ENCODE data around the gene FBXW8.

The FBXW8 gene

GRCh38 chr12:116969615-116970585, 59.1 kb downstream of the FBXW8 start:
- no peak for TF ChIP-seq CTCF (IDR thresholded peaks at IDR 0.05; ENCODE audit: control insufficient read depth, insufficient read depth, low read depth, low read length, missing control alignments)
- DNase-seq (ENCODE audit: low read depth): no peak
- no peak overlapping the region for H3K4me3 ChIP-seq (ENCODE audit: control insufficient read depth, low read depth, low read length)

- H3K4me3 ChIP-seq (ENCODE audit: control insufficient read depth, low read depth, low read length): no peak overlapping the region
- DNase-seq (ENCODE audit: low read depth): no peak
- no peak for TF ChIP-seq CTCF (IDR thresholded peaks at IDR 0.05; ENCODE audit: control insufficient read depth, insufficient read depth, low read depth, low read length, missing control alignments)
Observed at GRCh38 chr12:116971222-116971621, 60.5 kb downstream of the FBXW8 start.

GRCh38 chr12:116975779-116976393, 65.1 kb downstream of the FBXW8 start:
- no peak overlapping the region for H3K4me3 ChIP-seq (ENCODE audit: control insufficient read depth, low read depth, low read length)
- peak; percentile 48 for DNase-seq (ENCODE audit: low read depth)
- TF ChIP-seq CTCF (IDR thresholded peaks at IDR 0.05; ENCODE audit: control insufficient read depth, insufficient read depth, low read depth, low read length, missing control alignments): no peak

- DNase-seq (ENCODE audit: low read depth): no peak
- no peak overlapping the region for H3K4me3 ChIP-seq (ENCODE audit: control insufficient read depth, low read depth, low read length)
- TF ChIP-seq CTCF (IDR thresholded peaks at IDR 0.05; ENCODE audit: control insufficient read depth, insufficient read depth, low read depth, low read length, missing control alignments): no peak
Observed at GRCh38 chr12:116977465-116978380, 67.0 kb downstream of the FBXW8 start.

- DNase-seq (ENCODE audit: low read depth): no peak
- H3K4me3 ChIP-seq (ENCODE audit: control insufficient read depth, low read depth, low read length): no peak overlapping the region
- no peak for TF ChIP-seq CTCF (IDR thresholded peaks at IDR 0.05; ENCODE audit: control insufficient read depth, insufficient read depth, low read depth, low read length, missing control alignments)
Observed at GRCh38 chr12:116978791-116979508, 68.2 kb downstream of the FBXW8 start.
